HG03025 (cell line): ENCODE measurements around the gene SLC25A44.

ENCODE experiments used
- ATAC-seq: cut with Tn5 transposase; IDR thresholded peaks from one replicate; pipeline ENCODE4 v1.9.1; 2021; ENCODE audit warnings: mild to moderate bottlenecking, moderate library complexity; ENCODE audit not compliant: unreplicated experiment, low FRiP score

Gene SLC25A44

DNA sequence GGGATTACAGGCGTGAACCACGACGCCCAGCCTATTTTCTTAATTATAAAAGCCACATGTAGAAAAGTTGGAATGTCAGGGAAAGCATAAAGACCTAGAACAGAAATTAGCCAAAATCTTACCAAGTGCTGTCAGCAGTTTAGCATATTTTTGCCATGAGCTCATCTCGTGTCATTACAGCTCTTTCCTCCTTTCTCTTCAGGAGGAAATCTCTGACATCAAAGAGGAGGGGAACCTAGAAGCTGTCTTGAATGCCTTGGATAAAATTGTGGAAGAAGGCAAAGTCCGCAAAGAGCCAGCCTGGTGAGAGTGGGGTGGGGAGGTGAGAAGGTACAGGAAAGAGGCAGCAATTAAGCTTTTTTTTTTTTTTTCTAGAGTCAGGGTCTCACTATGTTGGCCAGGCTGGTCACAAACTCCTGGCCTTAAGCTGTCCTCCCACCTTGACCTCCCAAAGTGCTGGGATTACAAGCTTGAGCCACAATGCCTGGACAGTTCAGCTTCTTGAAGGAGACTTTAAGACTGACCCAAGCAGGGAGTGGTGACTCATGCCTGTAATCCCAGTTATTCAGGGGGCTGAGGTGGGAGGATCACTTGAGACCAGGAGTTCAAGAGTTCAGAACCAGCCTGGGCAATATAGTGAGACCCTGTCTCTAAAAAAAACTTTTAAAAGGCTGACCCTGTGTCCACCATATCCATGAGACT lies 39.7 kb downstream of the SLC25A44 start:
- no peak for ATAC-seq

DNA sequence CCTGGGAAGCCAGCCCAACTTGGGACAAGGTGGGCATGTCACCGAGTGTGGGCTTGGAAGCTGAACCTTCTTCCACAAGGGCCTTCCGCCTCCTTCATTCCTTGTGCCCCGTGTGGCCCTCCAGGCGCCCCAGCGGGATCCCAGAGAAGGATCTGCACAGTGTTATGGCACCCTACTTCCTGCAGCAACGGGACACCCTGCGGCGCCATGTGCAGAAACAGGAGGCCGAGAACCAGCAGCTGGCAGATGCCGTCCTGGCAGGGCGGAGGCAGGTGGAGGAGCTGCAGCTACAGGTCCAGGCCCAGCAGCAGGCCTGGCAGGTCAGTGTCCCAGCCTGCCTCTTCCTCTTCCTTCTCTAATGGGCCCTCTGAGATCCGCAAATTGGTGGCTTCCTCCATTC lies 42.3 kb downstream of the SLC25A44 start:
- no peak for ATAC-seq

DNA sequence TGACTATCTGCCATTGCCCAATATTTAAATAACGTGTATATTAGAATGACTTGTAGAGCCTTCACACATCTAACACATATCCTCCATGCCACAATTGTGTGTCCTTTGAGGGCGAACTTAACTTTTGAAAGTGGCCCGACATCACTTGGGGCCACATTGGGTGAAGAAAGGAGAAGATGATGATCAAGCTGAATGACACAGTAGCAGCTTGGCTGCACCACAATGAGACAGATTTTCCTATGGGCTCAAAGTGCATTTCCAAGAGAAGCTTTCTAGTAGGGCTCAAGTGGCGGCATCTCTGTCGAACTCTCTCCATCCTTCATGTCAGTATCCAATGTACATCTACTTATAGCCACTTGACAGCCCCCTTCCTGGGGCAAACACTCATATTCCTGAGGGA lies 44.3 kb downstream of the SLC25A44 start:
- ATAC-seq = no peak

DNA sequence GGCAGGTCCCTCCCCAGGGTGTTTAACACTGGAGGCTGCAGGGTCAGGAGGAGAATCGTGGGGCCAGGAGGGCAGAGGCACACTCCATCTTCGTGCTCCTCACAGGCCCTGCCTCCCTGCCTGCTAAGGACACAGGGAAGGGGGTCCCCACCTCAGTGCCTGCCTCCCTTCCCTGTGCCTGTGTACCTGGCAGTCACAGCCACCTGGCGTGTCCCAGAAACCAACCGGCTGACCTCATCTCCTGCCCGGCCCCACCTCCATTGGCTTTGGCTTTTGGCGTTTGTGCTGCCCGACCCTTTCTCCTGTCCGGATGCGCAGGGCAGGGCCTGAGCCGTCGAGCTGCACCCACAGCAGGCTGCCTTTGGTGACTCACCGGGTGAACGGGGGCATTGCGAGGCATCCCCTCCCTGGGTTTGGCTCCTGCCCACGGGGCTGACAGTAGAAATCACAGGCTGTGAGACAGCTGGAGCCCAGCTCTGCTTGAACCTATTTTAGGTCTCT lies 47.5 kb downstream of the SLC25A44 start:
- ATAC-seq = no peak

DNA sequence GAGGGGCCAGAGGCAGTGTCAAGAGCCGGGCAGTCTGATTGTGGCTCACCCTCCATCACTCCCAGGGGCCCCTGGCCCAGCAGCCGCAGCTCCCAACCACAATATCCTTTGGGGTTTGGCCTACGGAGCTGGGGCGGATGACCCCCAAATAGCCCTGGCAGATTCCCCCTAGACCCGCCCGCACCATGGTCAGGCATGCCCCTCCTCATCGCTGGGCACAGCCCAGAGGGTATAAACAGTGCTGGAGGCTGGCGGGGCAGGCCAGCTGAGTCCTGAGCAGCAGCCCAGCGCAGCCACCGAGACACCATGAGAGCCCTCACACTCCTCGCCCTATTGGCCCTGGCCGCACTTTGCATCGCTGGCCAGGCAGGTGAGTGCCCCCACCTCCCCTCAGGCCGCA lies 48.0 kb downstream of the SLC25A44 start, which contains the start of gene BGLAP:
Gene BGLAP (plus strand): TSS at position 259 of the 400 bp plus-strand sequence. CDS start 48 bp downstream, at position 307.
- no peak for ATAC-seq

DNA sequence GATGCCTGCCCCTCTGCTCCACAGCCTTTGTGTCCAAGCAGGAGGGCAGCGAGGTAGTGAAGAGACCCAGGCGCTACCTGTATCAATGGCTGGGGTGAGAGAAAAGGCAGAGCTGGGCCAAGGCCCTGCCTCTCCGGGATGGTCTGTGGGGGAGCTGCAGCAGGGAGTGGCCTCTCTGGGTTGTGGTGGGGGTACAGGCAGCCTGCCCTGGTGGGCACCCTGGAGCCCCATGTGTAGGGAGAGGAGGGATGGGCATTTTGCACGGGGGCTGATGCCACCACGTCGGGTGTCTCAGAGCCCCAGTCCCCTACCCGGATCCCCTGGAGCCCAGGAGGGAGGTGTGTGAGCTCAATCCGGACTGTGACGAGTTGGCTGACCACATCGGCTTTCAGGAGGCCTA lies 48.8 kb downstream of the SLC25A44 start:
- ATAC-seq = no peak

DNA sequence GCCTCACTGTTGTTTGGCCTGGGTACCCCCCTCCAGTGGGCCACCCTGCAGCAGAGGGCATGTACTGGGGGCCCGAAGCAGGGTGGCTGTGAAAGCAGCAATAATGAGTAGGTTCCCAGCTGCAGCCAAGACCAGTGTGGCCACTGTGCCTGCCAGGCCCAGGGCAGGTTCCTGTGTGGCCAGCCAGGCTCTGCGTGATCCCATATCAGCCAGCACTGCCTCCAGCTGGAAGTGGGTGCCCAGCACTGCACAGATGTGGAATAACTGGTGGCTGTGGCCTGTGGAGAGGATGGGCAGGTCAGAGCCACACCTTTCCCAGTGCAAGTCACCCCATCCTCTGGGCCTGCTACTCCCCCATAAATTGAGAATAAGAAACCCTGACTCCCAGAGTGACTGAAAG lies 50.2 kb downstream of the SLC25A44 start:
- ATAC-seq = no peak

DNA sequence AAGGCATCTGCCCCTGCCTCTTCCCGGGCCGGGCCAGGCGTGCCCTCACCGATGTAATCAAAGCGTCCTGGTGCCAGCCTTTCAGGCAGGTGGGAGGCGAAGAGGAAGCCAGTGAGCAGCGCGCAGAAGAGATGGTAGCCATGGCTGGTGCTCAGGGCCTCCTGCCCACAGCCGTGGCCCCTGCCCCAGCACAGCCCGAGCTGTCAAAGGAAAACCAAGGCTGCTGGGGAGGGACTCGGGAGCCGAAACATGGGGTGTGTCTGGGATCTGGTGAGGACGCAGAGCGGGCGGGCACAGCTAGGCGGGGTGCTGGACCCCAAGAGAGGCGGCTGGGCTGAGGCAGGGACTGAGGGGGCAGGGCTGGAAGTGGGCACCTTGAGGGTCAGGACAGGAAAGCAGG lies 50.8 kb downstream of the SLC25A44 start:
- ATAC-seq = no peak

DNA sequence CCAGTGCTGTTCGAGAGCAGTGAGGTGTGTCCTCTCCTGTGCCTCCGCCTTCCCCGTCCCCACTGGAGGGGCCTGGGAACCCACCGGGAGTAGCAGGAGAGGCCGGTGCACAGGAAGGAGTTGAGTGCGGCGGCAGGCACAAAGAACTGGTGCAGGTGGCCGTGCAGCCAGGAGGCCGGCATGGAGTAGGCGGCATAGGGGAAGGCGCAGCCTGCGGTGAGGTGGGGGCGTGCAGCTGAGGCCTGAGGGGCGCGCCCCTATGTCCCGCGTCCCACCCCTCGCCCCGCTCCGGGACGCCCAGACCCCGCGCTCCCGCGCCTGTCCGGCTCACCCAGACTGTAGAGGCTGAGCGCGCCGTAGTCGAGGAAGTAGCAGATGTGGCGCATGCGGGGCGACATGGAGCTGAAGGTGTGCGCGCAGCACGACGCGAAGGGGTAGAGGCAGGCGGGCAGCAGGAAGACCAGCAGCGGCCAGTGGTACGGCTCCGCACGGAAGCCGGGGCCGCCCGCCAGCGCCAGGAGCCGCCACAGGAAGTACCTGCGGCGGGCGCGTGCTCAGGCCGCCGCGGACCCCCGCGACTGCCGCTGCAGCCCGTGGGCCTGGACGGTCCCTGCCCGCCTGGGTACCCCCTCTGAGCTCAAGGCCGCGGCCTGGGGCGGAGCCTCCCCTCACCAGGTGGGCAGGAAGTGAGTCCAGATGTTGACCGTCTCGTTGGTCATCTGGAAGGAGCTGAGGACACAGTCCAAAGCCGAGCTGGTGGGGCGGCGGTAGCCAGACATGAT lies 51.7 kb downstream of the SLC25A44 start:
- no peak for ATAC-seq

DNA sequence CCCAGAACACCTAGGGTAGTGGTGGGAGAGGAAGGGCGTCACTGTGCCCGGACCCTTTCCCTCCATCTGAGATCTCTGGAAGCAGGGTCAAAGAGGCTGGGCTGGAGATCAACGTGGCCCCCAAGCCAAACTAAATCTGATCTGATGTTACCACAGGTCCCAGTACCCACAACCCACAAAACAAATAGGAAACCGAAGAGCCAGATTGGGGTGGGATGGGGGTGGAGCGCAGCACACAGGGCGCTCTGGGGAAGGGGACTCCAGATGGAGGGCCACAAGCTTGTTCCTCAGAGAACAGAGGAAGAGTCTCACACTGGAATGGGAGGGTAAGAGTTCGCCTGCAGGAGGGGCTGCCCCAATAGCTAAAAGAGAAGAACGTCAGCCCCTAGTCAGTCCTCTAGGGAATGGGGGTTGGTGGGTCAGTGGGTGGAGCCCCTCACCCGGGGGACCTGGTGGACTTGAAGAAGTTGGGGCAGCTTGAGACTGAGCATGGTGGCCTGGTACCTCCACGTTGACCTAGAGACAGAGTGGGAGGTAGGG lies 52.4 kb downstream of the SLC25A44 start:
- no peak for ATAC-seq

DNA sequence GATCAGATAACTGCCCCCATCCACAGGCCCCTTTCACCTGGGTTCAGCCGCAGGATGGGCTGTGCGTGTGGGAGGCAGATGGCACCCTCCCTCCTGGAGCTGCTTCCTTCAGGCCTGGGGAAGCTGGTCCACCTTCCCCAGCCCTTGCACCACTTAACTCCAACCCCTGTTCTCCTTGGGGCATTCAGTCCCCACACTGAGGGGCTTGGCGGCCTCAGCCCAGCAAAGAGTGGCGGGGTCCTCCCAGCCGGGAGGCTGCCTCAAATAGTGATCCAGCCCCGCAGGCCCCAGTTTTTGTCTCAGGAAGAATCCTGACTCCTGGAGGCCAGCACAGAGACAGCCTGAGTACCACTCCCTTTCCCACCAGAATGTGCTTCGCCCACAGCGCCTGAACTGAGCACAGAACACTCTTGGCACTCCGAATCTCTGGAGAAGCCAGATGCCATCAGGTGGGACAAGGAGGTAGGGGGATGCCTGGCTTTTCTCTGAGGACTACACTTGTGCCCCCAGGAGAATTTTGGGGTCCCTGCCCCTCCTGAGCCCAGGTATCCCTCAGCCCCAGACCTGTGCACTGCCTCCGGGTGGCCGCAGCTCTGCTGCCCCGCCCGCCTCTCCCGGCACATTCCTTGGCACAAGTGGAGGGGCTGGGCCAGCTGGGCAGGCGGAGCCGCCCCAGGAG lies 53.0 kb downstream of the SLC25A44 start:
- ATAC-seq = no peak

DNA sequence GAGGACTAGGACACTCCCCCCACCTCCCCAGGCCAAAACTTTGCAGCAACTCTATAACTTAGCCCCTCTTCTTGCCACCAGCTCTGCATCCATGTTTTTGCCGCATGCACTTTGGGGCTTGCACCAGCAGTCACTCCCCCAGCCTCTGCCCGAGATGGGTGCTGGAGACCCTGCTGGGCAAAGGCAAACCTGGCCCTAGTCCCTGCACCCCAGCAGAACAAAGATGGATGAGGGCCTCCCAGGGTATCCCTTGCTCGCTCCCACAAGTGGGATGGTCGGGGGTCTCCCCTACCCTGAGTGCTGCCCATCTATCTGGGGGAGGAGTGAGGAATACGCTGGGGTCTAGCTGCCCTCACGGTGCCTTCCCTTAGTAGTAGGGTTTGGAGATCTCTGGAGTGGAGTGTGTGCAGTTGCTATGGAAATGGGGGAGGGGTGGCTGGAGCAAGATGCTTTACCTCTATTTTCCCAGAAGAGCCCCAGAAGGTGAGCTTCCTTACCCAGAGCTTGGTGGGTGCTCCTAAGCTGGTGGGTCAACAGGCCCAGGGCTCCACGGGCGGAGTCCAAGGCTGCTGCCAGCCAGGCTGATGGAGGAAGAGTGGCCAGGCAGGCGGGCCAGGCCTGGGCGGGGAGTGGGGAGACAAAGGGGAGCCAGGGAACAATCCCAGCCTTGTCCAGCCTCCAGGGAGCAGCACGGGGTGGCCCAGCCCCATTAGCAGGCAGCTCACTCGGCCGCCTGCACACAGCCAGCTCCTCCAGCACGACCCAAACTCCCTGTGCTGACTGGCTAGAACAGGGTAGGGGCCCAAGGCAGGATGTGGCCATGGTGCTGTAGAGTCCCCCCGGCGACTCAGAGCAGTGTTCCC lies 53.8 kb downstream of the SLC25A44 start, which contains the start of gene PAQR6:
Gene PAQR6 (minus strand): TSS at position 597 of the 863 bp plus-strand sequence. CDS start 1,325 bp downstream, outside the sequence.
- no peak for ATAC-seq

DNA sequence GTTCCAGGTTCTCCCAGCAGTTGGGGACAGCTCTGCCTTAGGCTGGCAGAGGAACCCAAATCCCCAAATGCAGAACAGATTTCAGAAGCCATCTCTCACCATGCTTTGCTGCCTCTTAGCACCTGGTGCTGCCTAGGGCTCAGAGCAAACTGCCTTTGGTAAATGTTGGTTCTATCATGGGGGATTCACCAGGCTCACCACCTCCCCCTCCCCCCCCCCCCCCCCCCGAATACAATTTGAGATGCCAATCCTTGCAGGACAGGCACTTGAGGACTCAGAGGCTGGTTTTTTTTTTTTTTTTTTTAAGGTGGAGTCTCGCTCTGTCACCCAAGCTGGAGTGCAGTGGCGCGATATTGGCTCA lies 54.4 kb downstream of the SLC25A44 start:
- ATAC-seq = no peak

DNA sequence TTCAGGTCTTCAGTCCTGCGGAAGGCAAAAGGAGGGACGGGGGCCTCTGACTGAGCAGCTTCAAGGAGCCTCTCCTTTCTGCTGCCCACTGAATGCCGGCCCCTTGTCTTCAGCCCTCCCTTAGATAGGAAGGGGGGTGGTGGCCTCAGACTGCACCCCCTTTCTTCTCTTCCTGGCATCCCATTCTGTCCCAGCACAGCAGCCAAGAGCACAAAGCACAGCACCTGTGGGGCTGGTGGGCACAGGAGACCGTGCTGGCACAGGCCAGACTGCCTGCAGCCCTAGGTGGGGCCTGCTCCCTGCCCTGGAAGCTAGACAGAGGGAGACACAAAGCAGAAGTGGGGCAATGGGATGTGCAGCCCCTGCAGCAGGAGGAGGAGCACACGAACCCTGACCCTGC lies 55.7 kb downstream of the SLC25A44 start:
- ATAC-seq = no peak

DNA sequence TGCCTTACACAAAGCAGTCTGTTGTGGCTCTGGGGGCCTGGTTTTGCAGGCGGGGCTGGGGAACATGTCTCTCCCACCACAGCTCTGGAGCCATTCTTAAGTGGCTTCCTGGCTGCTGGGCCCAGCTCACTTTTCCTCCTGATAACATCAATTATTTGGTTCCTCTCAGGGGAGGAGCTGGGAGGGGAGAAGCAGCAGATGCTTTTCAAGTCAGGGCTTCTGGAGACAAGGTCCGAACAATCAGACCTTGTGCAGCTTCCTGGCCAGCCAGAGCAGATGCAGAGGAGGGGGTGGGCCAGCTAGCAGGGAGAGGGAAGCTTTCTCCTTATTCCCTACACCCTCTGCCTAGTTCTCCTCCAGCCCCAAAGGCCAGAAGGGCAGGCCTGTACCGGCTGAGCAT lies 57.6 kb downstream of the SLC25A44 start:
- no peak for ATAC-seq

DNA sequence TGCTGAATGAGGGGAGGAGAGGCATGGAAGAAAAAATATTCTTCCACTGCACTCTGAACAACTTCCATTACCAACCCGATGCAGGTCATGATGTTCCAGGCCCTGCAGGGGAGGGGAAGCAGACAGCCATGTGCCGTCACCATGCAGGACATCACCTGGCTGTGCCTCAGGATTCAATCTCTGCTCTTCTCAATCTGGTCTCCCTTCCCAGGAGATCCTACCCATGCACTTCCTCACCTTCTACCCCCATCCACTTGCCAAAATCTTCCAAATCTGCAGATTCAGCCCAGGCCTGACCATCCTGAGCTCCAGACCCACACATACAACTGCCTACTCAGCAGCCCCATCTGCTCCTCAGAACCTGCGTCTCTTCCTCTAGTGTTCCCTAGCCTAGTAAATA lies 59.7 kb downstream of the SLC25A44 start:
- no peak for ATAC-seq

DNA sequence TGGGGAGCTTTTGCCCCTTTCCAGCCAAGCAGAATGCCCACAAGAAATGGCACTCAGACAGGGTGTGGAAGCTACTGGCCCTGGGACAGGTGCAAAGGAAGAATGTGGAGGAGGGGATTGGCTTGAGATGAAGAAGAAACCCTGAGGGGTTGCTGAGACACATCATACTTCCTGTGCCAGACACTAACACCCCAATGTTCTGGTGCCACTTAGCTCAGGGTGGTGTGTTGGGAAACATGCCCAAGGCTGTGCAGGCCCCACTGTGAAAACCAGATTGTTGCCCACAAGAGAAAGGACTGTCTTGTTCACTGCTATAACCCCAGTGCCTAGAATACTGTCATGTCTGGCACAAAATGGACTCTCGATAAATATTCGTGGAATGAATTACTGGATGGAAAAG lies 63.8 kb downstream of the SLC25A44 start:
- ATAC-seq = no peak

DNA sequence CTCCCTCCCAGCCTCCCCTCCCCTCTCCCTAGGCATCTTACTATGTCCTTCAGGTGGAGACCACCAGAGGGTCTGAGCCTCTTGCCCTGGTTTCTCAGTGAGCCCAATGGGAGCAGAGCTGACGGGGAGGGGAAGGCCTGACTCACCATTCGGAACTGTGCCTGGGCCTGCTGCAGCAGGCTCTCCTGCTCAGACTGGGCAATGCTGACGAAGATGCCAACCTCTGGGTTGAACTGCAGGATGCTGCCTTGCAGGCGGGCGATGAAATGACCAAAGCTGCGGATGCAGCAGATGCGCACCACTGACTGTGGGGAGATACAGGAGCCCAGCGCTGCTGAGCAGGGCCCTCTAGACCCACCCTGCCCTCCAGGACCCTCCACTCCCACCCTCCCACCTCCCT lies 65.0 kb downstream of the SLC25A44 start:
- no peak for ATAC-seq

DNA sequence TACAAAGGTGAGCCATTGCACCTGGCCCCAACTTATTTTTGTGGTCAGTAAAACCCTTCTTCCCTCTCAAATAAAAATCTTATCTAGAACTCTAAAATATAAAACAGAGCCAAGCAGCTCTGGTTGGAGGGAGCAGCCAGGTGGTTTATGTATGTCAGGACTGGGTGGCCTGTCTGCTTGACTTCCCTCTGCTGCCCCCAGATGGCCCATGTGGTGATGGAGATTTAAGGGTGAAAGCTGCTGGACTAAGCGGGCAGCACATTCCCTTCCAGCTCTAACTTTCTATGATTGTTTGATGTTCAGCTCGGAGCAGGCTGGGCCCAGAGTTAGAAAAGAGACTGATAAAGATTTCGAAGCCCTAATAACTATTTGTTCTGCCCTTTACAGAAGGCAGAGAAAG lies 65.9 kb downstream of the SLC25A44 start:
- no peak for ATAC-seq

DNA sequence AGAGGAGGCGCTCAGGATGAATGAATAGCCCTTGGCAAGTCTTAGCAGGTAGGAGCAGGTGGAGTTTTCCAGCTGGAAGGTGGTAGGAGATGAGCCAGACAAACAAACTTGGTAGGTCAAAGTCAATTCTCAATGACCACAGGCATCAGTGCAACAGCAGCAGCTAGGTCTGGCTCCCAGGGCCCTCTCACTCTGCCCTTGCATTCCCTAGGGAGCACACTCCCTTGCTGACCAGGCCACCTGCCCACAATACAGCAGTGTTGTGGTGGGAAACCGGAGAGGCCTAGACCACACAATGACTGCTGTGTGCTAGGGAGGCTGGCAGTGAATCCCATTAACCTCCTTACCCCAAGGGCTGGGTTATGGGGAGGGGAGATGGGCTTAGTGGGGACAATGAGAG lies 67.0 kb downstream of the SLC25A44 start:
- no peak for ATAC-seq
